NCI-H2029 treated with DMSO at 0.1 percent for 48 hours (cell line): ENCODE data around the gene RAI1.

ENCODE experiments used
- DNase-seq: peaks from one replicate; lab custom pipeline; 2025; lab: John Stamatoyannopoulos, UW

The RAI1 gene

DNA sequence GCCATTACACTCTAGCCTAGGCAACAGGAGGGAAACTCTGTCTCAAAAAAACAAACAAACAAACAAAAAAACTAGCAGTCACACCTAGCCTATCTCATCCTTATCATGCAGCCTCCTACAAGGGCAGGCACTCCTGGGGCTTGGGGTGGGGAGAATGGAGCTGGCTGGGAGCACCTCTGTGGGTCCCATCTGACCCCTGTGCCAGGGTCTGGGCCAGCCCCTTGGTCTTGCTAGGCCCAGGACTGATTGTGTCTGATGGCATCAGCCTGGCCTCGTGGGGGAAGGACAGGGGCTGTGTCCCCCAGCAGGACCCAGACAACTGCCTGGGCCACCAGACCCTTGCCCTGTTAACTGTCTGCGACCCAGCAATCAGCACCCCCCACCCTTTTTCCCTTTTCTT lies 105.7 kb downstream of the RAI1 start:
- no peak for DNase-seq

DNA sequence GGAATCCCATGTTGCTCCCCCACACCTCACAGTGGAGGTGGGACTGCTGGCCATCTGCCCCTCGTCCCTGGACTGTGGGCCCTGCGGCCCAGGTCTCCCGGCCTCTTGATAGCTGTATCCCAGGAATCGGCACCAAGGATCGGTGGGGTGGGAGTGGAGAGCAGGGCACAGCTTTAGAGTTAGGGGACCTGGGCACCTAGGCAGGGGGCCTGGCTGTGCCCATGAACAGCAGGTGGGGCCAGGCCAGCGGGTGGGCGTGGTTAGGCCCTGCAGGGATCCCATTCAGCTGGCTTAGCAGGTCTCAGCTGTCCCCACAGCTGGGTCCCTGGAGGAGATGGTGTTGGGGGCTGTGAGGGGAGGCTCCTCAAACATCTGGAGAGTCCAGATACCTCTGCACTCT lies 106.3 kb downstream of the RAI1 start:
- DNase-seq = no peak

DNA sequence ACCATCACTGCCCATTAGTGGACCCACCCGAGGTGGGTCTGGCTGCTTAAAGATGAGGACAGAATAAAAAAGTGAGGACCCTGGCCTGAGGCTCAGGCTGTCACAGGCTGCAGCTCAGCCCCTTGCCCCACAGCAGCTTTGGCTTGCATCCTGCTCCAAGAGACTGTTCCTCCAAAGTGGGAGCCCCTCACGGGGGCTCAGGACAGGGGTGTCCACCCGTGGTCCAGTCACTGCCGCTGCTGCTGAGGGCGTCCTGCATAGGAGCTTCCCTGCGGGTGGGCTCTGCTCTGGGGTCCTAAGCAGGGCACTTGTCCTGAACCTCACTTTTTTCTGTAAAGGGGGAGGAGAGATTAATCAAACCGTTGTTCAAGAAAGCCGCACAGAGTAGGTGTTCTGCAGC lies 107.7 kb downstream of the RAI1 start:
- DNase-seq = no peak

DNA sequence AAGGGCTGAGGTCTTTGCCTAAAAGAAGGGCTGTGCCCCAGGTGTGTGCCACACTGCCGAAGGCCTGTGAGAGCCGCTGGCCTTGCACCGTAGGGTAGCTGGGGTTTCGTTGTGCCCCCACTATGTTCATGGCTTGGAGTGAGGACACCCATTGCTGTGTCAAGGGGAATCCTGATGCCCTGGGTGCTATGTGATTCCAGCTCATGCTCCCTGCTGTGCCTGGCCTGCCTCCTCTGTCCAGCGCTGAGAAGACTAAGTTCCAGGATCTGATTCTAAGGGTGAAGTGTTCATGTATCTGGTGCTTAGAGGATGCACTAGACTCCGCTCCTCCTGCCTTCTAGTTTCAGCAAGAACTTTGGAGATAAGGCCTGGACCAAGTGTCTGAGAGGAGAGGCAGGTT lies 108.2 kb downstream of the RAI1 start:
- DNase-seq = no peak

DNA sequence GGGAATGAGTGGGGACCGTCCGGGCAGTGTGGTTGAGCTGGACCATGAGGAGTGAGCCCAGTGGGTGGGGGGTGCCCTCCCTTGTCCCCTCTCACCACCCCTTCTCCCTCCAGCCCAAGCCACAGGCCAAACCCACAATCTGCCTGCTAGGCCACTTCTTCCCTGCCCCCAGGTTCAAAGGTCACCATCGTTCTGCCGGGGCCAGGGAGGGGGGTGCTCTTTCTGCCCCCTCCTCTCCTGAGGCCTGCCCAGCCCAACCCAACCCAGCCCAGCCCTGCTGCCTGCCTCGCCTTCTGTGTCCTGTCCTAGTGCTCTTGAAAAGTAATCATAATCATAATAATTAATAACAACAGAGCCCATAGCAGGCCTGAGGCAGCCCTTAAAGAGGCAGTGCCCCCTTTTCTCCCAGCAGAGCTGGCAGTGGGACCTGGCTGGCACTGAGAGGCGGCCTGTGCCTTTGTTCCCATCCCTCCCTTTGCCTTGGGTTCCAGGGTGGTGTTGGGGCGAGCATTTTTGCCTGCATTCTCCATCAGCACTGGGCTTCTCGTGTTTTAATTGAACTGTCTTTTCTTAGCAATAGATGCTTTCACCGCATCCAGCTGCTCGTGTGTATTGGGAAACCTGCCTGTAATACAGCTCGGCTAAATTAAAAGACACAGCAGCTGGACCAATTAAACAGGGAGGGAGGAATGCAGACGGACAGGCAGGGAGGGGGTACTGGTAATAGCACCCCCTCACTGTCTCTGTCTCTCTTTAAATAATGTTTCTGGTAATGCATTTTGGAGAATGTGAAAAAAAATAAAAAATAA lies 108.8 kb downstream of the RAI1 start:
- no peak for DNase-seq

DNA sequence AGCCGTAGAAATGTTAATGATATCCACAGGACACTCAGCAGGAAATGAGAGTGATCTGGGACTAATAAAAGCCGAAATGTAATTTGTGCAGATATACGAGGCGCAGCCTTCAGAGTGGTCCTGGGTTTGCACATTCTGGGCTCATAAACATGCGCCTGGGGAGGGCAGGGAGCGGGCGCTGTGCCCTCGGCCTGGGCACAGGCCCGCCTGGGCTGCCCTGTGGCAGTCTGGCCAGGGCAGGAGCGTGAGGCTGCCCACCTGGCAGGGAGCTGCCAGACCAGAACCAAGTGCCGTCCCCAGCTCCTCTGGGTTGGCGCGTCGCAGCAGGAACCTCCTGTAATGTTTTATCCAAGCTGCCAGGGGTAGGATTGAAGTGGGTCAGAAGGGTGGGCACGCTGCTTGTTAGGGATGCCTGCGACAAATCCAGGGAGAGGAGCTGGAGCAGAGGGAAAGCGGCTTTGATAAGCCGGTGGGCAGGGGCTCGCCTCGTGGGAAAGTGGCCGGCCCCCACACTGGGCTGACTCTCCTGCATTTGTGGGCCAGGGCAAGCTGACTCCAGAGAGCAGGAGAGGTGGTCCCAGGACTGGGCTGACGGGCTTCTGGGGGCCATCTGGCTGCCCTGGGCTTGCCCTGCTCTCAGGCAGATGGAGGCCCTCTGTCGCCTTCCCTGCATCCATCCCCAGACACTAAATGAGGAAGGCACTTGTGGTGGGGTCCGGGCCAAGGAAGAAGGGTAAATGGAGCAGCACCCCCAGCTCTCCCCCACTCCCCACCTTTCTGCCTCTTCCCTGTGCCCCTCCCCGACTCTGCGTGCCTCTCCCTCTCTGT lies 109.6 kb downstream of the RAI1 start:
- no peak for DNase-seq

DNA sequence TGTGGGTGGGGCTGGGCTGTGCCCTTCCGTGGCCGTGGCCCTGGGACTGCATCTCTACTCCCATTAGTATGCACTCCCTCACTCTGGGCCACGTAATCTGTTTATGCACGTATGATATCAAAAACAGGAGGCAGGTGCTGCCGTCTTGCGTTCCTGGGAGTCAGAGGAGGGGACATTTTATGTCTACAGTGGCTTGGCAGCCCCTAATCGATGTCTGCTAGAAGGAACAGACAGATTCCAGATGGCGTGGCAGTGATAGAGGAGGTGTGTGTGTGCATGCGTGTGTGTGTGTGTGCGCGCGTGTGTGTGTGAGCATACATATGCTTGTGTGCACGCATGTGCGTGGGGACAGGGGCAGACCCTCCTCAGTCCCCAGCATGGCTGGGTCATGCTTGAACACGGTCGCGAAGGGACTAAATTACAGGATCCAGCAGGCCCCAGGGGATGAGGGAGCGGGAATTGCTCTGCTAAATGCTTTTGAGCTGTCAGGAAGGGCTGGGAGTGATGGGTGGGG lies 110.8 kb downstream of the RAI1 start:
- DNase-seq = no peak

DNA sequence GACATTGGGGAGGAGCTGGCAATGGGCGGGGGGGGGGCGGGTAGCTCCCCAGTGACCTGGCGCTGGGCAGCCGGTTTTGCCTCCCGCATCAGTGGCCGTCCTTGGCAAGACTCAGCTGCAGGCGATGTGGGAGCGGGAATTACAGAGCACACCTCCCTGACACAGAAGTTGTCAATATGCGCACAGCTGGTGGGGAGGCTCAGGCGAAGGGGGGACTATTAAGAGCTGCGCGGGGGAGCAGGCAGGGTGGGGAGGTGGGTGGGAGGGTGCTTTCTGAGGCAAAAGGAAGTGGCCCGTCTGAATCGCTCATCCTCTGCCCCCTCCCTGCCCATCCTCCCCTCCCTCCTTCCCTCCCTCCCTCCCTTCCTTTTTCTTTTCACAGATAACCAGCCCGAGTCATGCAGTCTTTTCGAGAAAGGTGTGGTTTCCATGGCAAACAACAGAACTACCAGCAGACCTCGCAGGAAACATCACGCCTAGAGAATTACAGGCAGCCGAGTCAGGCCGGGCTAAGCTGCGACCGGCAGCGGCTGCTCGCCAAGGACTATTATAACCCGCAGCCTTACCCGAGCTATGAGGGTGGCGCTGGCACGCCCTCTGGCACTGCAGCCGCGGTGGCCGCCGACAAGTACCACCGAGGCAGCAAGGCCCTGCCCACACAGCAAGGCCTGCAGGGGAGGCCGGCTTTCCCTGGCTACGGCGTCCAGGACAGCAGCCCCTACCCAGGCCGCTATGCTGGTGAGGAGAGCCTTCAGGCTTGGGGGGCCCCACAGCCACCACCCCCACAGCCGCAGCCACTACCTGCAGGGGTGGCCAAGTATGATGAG lies 111.5 kb downstream of the RAI1 start:
- DNase-seq = no peak

DNA sequence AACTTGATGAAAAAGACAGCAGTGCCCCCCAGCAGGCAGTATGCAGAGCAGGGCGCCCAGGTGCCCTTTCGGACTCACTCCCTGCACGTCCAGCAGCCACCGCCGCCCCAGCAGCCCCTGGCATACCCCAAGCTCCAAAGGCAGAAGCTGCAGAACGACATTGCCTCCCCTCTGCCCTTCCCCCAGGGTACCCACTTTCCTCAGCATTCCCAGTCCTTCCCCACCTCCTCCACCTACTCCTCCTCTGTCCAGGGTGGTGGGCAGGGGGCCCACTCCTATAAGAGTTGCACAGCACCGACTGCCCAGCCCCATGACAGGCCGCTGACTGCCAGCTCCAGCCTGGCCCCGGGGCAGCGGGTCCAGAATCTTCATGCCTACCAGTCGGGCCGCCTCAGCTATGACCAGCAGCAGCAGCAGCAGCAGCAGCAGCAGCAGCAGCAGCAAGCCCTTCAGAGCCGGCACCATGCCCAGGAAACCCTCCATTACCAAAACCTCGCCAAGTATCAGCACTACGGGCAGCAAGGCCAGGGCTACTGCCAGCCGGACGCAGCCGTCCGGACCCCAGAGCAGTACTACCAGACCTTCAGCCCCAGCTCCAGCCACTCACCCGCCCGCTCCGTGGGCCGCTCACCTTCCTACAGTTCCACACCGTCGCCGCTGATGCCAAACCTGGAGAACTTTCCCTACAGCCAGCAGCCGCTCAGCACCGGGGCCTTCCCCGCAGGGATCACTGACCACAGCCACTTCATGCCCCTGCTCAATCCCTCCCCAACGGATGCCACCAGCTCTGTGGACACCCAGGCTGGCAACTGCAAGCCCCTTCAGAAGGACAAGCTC lies 112.3 kb downstream of the RAI1 start:
- DNase-seq = no peak

DNA sequence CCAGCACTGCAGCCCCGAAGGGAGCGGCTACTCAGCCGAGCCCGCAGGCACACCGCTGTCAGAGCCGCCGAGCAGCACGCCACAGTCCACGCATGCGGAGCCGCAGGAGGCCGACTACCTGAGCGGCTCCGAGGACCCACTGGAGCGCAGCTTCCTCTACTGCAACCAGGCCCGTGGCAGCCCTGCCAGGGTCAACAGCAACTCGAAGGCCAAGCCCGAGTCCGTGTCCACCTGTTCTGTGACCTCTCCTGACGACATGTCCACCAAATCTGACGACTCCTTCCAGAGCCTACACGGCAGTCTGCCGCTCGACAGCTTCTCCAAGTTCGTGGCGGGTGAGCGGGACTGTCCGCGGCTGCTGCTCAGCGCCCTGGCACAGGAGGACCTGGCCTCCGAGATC lies 113.1 kb downstream of the RAI1 start:
- no peak for DNase-seq

DNA sequence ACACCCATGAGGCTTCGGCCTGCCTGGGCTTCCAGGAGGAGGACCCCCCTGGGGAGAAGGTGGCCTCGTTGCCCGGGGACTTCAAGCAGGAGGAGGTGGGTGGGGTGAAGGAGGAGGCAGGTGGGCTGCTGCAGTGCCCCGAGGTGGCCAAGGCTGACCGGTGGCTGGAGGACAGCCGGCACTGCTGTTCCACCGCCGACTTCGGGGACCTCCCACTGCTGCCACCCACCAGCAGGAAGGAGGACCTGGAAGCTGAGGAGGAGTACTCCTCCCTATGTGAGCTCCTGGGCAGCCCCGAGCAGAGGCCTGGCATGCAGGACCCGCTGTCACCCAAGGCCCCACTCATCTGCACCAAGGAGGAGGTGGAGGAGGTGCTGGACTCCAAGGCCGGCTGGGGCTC lies 114.0 kb downstream of the RAI1 start:
- DNase-seq = no peak

DNA sequence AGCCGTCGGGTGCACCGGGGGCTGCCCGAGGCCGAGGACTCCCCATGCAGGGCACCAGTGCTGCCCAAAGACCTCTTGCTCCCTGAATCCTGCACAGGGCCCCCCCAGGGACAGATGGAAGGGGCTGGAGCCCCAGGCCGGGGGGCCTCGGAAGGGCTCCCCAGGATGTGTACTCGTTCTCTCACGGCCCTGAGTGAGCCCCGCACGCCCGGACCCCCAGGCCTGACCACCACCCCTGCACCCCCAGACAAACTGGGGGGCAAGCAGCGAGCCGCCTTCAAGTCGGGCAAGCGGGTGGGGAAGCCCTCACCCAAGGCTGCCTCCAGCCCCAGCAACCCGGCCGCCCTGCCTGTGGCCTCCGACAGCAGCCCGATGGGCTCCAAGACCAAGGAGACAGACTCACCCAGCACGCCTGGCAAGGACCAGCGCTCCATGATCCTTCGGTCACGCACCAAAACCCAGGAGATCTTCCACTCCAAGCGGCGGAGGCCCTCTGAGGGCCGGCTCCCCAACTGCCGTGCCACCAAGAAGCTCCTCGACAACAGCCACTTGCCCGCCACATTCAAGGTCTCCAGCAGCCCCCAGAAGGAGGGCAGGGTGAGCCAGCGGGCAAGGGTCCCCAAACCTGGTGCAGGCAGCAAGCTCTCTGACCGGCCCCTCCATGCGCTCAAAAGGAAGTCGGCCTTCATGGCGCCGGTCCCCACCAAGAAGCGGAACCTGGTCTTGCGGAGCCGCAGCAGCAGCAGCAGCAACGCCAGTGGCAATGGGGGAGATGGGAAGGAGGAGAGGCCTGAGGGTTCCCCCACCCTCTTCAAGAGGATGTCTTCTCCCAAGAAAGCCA lies 114.9 kb downstream of the RAI1 start:
- no peak for DNase-seq

DNA sequence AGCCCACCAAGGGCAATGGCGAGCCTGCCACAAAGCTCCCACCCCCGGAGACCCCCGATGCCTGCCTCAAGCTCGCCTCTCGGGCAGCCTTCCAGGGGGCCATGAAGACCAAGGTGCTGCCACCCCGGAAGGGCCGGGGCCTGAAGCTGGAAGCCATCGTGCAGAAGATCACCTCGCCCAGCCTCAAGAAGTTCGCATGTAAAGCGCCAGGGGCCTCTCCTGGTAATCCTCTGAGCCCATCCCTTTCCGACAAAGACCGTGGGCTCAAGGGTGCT lies 115.5 kb downstream of the RAI1 start:
- DNase-seq = no peak

DNA sequence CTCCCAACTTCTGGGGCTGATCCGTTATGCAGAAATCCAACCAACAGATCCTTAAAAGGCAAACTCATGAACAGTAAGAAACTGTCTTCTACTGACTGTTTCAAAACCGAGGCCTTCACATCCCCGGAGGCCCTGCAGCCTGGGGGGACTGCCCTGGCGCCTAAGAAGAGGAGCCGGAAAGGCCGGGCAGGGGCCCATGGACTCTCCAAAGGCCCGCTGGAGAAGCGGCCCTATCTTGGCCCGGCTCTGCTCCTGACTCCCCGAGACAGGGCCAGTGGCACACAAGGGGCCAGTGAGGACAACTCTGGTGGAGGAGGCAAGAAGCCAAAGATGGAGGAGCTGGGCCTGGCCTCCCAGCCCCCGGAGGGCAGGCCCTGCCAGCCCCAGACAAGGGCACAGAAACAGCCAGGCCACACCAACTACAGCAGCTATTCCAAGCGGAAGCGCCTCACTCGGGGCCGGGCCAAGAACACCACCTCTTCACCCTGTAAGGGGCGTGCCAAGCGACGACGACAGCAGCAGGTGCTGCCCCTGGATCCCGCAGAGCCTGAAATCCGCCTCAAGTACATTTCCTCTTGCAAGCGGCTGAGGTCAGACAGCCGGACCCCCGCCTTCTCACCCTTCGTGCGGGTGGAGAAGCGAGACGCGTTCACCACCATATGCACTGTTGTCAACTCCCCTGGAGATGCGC lies 116.0 kb downstream of the RAI1 start:
- no peak for DNase-seq

DNA sequence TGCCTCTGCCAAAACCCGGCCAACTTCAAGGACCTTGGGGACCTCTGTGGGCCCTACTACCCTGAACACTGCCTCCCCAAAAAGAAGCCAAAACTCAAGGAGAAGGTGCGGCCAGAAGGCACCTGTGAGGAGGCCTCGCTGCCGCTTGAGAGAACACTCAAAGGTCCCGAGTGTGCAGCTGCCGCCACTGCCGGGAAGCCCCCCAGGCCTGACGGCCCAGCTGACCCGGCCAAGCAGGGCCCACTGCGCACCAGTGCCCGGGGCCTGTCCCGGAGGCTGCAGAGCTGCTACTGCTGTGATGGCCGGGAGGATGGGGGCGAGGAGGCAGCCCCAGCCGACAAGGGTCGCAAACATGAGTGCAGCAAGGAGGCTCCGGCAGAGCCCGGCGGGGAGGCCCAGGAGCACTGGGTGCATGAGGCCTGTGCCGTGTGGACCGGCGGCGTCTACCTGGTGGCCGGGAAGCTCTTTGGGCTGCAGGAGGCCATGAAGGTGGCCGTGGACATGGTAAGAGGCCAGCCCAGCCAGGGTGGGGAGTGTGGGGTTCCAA lies 116.8 kb downstream of the RAI1 start:
- no peak for DNase-seq

DNA sequence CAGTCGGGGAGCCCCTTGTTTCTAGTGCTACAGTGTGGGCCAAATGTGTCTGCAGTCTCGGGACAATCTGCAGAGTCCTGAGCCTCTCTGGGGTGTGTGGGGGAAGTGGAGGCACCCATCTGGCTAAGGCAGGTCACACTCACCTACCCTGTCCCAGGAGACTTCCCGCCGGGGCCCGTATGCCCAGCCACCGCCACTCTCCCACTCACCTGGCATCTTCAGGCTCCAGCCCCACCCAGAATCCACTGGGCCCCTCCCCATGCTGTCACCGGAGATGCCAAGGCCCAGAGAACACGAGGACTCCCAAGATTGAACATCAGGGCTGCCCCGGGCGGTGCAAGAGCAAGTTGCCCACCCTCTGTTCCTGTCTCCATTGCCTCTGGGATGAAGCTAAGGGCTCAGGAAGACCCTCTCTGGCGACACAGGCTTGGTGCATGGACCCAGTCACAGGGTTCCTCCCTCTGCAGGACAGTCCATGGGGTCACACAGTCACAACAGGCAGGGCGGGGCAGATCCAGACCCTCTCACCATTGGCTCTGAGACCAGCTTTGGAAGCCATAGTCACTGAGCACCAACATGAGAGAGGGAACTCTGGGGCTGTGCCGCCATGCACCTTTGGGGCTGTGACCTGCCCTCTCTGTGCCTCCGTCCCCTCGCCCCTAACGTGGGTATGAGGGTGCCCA lies 117.5 kb downstream of the RAI1 start:
- DNase-seq = no peak

DNA sequence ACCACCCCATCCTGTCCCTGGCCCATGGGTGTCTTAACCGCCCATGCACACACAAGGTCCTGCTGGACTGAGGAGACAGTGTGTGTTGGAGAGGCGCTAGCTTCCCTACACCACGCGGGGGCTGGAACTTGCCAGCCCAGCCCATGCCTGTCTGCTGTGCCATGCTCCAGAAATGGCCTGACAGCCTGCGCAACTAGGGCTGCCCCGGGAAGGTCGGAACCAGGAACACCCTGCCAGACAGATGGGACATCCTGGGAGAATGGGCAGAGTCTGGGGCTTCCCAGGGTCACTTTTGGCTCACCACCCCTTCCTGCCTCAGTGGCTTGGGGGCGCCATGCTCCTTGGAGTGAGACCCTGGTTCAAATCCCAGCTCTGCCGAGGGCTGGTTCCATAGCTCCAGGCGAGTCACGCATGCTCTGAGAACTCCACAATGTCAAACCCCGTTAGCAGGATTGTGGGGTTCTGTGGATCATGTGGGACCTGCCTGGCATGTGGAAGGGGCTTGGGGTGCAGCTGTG lies 119.3 kb downstream of the RAI1 start:
- no peak for DNase-seq

DNA sequence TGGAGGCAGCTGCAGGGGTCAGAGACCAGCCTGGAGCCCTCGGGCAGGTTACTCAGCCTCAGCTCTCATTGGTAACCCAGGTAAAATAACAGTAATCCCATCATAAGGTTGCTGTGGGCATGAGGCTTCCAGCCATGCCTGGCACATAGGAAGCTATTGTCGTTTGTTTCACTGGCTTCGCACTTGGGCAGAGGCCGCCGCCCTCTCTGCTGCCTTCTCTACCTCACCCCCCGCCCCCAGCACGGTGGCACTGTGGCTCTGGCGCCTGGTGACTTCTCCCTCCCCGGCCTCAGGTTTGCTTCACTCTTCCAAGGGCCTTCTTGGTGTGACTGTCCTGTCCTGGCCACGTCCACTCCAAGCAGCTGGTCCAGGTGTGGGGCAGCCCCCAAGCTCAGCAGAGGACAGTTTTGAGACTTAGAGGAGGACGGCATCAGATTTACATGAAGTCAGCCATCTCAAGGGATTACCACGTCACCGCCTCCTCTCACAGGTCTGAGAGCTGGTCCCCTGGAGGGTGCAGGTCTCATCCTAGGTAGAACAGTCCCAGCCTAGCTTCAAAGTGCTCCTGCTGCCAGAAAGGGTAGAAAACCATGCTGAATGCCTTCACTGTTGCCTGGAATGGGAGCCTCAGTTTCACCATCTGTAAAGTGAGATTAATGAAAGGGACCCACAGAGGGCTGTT lies 120.7 kb downstream of the RAI1 start:
- no peak for DNase-seq
